ENCODE data around the gene RIC3.
"Not testable (repeated sequence)": the region's sequence is repeated elsewhere in the genome, so short reads cannot be mapped to it uniquely, and the experiment has no call there.

RIC3 gene

DNA sequence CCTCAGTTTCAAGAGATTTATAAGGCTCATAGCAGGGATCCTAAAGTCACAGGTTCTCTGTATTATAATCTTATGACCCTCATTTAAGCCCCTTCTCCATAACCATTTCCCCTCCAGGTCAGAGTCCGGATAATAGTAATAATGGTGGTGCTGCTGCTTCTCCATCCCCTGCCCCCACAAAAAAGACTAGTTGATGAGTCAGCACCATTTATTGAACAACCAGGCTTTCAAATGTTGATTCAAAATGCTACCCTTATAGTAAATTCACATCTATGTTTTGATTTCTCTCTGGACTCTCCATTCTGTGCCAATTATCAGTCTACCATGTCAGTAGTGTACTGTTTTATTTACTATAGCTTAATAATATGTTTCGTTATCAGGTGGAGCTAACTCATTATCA lies 17.6 kb upstream of the RIC3 start:
- DNase-seq, result no peak

DNA sequence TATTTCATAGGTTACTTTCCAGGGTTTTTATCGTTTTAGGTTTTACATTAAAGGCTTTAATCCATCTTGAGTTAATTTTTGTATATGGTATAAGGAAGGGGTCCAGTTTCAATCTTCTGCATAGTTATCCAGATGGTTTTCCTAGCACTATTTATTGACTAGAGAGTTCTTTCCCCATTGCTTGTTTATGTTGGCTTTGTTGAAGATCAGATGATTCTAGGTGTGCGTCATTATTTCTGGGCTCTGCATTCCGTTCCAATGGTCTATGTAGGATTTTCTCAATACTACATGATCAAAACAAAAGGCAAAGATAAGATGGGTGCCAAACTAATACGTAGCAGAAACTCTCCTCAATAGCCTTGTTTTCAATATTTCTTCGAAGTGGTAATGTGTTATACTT lies 14.3 kb upstream of the RIC3 start:
- DNase-seq, result no peak

DNA sequence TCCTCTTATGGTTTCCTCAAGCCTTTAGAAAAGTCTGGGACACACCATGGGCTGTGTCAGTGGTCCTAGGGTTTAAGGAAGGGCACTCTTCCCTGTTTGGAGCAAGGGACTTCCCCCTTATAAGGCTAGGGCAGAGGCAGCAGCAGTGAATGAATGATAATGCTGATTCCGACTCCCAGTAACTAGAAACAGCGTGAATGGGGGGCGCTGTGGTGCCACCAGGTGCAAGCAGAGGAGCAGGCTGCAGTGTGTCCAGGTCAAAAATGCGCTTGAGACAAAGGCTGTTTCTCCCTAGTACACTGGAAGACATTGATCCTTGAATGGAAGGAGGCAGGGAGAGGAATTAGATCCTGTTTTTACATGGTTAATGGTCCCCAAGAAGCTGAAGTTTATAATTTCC lies 11.6 kb upstream of the RIC3 start:
- no peak for DNase-seq

DNA sequence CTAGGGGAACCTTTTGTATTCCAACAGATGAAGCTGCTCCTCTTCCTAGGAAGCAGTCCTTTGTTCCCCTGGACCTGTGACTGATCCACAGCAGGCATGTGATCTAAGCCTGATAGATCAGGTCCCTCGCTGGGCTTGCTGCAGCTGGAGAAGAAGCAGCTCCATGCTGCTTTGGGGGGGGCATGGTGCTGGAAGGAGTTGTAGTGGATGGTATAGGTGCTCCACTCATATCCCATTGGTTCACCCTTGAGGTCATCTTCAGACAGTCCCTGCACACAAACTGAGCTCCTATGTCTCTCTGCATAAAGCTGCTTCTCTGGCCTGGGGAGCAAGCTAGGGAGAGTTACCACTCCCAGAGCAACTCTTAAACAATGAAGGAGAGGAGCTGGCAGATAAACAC lies 9.5 kb upstream of the RIC3 start:
- no peak for DNase-seq

DNA sequence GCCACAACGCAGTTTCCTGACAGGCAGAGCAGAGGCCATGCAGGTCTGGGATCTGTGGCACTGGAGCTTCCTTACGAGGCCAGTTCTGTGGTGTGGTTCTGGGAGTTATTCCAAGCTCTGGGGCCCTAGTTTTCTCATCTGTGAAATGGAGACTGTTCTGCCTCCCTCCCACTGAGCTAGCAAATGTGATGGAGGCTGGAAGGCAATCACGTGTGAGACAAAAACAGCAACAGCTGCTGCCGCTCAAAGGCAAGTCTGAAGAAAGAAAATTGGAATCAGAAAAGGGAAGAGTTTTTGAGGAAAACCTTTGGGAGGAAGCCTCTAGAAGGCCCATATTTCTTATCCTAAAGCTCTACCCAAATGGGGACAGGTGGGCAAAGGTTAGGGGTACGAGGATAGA lies 8.3 kb upstream of the RIC3 start:
- DNase-seq, result no peak

DNA sequence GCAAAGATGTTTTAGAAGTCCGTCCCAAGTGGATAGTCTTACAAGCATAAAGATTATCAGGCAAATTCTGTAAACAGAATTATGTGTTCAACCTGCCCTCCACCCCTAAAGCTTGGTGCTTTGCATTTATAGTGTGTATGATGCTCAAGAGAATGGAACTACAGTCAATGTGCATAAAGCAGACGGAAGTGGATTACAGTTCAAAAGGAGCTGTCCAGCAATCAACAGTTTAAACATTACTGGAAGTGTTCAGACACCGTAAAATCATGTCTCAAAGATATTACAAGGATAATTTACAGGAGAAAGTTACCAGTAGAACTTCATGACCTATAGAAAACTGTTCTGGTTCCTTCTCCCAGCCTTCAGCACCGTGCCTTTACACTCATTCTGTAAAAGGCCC lies 1.0 kb downstream of the RIC3 start:
- DNase-seq, result no peak

DNA sequence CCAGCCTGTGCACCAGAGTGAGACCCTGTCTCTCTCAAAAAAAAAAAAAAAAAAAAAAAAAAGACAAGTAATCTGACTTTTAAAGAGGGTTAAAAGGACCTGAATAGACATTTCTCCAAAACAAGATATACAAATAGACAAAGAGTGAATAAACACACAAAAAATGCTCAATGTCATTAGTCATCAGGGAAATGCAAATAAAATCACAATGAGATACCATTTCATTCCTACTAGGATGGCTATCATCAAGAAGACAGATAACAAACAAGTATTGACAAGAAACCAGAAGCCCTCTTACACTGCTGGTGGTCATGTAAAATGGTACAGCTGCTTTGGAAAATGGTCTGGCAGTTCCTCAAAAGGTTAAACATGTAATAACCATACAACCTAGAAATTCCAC lies 4.1 kb downstream of the RIC3 start:
- no peak for DNase-seq

DNA sequence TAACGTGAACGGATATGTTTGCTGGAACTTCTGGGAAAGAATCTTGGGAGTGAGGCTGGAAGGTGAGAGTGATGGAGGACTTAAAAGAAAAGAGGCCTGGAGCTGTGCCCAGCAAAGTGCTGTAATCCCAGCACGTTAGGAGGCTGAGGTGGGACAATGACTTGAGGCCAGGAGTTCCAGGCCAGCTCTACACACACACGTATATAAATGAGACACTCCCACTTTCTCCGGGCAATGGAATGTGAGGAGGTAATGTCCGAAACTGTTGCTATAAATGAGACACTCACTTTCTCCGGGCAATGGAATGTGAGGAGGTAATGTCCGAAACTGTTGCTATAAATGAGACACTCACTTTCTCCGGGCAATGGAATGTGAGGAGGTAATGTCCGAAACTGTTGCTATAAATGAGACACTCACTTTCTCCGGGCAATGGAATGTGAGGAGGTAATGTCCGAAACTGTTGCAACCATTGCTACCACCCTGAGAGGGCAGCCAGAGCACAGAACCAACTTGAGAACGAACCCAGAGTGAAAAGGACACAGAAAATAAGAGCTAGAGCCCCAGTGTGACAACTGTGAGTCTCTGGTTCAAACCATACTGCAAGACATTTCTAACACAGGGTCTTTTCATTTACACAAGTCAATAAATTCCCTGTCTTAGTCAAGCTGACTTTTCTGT lies 7.1 kb downstream of the RIC3 start:
- DNase-seq, result not testable (repeated sequence)

DNA sequence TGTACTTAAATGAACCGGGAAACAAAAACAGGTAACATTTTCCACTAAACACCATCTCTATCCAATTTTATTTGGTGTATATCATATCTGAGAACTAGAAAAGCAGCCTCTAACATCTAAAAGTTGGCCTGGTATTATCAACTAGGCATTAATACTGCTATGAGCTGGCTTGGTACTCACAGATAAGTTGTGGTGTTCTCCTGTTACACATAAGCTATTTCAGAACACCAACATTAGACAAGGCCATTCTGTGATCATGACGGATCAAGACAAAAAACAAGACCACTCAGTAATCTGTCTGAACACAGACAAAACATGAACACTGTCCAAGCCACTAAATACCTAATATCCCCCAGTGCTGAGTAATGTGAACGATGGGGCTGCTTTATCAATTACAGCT lies 11.9 kb downstream of the RIC3 start:
- DNase-seq, result no peak

DNA sequence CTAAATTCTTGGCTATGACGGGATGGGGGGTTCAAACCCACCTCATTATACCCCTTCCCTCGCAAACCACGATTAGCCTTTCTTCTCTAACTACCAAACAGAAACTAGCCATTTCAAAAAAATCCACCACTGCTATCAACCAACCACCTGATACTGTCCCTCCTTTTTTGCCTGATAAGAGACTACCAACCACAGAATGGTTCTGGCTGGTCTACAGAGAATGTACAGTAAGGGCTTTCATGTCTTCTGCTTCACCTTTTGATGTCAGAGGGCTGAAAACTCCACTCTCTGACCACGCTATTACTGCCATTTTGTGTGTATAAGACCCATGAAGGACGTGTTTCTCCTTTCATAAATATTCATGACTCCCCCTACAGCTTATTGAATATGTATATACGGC lies 19.1 kb downstream of the RIC3 start:
- DNase-seq, result no peak

DNA sequence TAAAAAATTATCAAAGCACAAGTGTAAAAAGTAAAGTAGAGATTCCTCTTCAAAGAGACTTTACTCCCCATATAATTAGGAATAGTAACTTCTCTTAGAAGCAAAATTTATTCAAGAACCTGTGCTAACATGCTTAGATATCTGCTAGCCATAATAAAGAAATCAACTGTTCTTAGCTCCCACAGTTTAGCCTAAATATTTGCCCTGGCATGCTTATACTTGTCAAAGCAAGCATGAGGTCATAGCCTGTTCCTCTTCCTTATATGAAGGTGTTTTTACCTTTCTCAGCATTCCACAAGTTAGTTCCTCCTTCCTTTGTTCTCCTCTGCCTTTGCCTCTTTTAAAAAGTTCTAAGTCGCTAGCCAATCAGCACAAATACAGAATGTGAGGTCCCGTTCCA lies 30.3 kb downstream of the RIC3 start:
- DNase-seq, result no peak

DNA sequence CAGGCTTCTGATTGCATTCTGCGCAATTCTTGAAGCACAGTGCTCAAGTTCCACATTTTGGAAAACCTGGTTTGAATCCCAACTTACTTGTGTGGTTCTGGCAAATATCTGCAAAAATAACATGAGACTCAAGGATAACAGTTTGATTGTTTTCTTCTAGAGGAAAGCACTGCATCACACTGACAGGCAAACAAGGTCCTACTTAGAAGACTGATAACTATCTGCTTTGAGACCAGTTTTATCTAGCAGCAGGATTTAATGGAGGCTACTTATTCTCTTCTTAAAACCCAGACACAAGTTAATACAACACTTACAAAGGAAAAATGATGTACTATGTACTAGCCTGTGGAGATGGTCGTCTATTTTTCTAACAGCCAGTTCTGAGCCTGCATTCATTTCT lies 41.4 kb downstream of the RIC3 start:
- no peak for DNase-seq

DNA sequence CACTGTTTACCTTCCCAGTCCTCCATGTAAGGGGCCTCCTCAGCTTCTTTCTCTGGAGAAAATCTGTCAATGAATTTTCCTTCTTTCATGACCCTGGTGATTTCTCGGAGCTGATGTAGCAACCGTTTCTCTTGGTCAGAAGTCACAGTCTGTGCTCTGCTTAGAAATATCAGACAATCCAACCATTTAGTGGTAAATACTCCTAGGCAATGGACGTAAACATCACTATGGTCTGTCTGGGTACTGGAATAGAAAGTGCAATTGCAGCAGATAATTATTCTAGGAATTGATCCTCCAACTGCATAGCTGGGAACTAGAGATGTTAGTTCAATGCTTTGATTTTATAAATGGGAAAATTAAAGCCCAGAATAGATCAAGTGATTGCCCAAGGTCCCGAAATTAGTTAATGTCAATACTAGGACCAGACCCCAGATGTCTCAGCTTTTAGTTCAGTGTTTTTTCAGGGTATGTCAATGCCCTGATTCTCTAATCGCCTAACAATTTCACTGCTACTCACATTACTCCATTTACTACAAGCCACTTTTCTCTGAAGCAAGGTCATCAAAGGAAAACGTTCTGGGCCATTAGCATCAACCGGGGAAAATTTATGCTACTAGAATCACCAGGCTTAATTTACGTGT lies 42.1 kb downstream of the RIC3 start:
- no peak for DNase-seq

DNA sequence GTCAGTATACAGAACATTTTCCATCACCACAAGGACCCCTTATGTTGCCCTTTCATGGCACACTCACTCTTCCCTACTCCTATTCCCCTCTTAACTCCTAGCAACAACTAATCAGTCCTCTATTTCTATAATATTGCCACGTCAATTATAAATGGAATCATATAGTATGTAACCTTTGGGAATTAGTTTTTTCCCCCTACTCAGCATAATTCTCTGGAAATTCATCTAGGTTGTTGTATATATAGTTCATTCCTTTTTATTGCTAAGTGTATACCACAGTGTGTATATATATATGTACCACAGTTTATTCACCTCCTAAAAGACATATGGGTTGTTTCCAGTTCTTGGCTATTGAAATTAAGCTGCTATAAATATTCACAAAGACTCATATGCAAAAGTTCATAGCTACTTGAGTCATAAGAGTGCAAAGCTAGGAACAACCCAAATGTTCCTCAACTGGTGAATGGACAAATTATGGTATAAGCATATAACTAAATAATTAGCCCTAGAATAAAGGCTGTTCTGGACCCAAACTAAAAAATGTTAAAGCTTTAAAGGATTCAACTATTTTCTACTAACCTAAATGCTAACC lies 46.6 kb downstream of the RIC3 start:
- no peak for DNase-seq

DNA sequence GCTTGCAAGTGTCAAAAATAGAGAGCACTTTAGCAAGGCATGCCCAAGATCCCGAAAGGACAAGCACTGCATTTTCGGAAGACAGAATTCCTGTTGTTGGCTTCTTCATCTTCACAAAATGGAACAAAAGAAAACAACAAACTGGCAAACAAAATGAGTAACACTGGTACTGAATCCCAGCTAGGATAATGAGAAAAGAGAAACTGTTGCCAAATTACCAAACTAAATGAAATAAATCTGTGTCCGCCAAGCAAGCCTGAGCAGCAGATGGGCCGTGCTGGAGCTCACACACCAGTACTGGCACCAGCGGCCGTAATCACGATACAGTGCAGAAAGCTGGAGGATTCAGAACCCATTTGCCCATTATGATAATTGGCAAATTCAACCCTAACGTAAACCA lies 57.2 kb downstream of the RIC3 start:
- DNase-seq, result no peak

DNA sequence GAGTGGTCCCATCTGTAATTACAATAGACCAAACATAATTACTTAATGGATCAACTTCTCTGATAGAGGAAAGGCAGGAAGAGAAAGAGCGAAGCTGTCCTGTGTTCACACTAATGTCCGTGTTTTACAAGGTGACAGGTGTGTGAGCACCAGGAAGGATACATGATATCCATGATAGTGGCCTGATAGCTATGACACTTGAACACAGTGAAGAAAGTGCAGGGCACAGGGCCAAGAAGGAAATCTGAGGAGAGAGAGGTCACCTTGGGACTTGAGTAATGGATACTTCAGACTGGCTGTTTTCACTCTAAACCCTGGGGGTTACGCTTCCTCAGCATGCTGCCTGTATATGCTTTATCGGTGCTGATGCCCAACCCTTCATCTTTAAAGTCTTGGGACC lies 58.4 kb downstream of the RIC3 start:
- DNase-seq, result no peak

DNA sequence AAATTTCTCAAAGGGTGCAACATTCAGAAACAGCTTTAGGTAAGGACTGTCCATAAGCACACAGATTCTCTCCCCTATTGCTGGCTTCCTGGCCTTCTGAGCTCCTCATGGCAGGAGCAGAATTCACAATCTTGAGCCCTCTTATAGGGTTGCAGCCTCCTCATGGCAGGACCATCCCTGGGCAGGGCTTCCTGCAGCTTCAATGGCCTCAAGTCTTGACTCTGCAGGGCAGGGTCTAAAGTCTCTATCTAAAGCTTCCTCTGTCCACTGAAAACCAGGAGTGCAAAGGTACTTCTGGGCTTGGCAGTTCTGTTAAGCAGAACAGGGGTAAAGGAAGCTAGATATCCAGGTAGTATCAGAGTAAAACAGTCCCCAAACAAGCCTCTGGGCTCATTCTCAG lies 59.1 kb downstream of the RIC3 start:
- DNase-seq, result no peak

DNA sequence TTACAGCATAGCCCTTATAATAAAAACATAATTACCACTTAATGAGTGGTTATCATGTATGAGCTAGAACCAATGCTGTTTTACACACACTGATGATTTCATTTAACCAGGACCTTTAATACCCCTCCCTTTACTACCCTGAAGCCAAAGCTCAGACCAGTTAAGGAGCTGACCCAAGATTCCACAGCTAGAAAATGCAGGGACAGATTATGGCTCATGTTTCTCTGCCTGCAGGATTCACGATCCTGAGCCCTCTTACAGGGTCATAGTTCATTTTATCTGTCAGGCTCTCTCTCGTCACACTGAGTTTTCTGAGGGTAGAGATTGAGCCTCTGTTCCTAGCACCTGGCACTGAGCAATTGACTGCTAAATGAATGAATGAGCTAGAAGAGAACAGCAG lies 60.4 kb downstream of the RIC3 start:
- DNase-seq, result no peak

DNA sequence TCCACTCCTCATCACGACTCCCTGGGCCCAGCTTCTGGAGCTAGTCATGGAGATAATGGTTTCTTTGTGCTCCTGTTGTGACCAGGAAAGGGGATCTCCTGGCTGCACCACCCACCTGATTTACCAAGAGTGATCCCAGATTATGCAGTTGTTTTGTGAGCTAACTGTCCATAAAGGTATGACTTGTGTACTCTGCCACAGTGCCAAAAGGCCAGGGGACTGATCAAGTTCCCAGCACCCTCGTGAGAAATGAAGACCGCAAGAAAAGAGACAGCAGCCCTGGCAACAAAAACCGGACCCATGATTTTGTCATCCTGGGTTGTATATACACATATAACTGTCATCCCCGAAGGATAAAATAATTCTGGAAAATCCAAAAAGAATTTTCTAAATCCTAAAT lies 61.2 kb downstream of the RIC3 start:
- DNase-seq, result no peak

DNA sequence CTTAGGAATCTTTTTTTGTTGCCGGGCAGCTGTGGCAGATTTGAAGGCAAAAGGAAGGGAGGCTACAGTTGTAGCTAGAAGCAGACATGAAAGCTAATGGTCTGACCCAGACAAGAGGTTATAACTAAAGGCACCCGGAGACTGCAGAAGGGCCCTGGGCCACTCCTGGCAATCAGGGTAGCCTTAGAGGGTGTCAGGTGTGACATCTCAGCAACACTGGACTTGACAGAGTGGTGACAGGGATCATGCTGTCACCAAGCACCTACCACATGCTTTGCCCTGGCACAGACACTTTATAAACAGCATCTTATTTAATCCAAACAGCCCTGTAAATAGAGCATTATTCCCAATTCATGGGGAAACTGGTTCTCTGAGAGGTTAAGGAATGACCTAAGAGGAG lies 62.1 kb downstream of the RIC3 start:
- no peak for DNase-seq

DNA sequence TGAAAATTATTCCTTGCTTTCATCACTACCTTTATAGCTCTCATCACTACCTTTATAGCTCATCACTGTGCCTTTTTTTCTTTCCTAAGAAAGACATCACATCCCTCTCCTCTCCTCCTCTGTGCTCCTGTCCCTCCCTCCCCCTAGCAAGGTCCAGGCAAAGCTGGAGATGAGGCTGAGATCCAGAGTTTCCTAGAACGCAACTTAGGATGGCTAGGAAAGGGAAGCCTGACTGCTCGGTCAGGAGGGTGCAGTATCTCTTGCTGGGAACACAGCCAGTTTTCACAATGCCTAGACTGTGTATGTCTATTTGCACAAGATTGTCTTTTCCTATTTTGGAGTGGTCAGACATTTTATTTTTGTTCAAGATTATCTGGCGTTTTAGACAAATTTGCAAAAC lies 63.2 kb downstream of the RIC3 start:
- no peak for DNase-seq

DNA sequence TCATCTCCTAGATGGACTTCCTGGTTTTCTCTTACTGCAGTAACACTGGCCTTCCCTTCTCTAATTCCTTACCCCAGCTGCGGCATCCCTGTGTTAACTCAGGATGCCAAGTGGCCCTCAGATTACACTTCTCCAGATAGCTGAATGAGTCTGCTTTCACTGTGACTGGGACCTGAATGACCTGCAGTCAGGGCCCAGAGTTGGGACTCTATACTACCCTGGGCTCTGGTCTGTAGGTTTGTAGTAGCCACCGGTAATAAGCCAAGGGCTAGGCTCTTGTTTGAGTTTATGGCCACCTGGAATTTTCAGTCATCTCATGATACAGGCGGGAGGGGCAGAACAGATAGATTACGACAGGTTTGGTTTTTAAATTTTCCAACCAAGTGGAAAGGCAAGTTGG lies 63.7 kb downstream of the RIC3 start:
- no peak for DNase-seq

DNA sequence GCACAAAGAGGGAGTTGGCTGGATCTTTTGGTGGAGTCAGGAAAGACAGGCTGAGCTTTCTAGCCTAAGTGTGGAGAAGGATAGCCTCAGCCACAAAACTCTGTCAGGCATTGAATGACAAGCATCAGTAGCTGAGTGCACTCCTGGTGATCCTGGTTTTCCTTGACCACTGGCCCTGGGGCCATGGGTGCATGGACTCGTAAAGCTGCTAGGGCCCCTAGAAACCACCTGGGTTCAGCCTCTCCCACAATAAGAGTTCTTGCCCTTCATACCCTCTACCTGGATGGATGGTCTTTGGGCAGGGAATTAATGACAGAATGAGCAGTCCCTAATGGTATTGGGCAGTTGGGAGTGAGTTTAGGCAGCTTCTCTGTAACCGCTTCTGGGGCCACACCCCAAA lies 64.9 kb downstream of the RIC3 start:
- DNase-seq, result no peak

DNA sequence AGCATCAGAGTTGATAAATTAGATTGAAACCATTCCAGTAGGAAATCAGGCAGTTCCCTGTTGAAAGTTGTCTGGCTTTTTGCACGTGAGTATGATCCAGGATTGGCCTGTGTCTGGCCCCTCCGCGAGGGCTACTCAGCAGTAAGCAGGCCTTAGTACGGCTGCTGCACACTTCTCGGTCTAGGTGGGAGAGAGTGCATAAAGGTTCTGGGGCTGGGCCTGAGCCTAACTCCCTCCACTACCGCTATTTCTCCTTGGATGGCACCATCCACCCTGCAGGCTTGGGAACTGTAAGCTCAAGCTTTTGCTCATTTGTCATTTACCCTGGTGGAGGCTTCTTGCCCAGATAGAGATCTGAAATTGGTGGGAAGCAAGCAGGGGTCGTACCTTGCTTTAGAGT lies 65.9 kb downstream of the RIC3 start:
- DNase-seq, result no peak
